Prostate gland (tissue), 2 donors: ENCODE results near the gene PLXDC2.

Experiments
- CTCF ChIP-seq, 4 experiments: fragments of 200-600 bp in 2 of 4; fragments of 450-650 bp in 2 of 4; sonication (generic) in 2 of 4; IDR thresholded peaks; 1 replicate in 3 of 4; 2 replicates in 1 of 4; pipeline ENCODE4 v1.5.1; 2016 to 2019; ENCODE audit warnings: antibody characterized with exemption in 4 of 4, mild to moderate bottlenecking in 2 of 4, moderate library complexity in 2 of 4
- POLR2A ChIP-seq: fragments of 450-650 bp; IDR thresholded peaks from one replicate; pipeline ENCODE4 v1.6.1; 2016; ENCODE audit warnings: antibody characterized with exemption, mild to moderate bottlenecking
- POLR2AphosphoS5 ChIP-seq: sonication (generic); formaldehyde crosslinking; IDR thresholded peaks from one replicate; pipeline ENCODE4 v1.6.1; 2017; ENCODE audit warnings: antibody characterized with exemption

- no peak for TF ChIP-seq CTCF (IDR thresholded peaks at IDR 0.05)
- TF ChIP-seq POLR2A: no peak
- no peak for TF ChIP-seq POLR2AphosphoS5
Measured at GRCh38 chr10:19933772-19934171, 117.5 kb downstream of the PLXDC2 start.
